Keratinocyte (primary cell): Measurements from ENCODE around the gene RAB3IL1. TPM values are rescaled to one million over a fixed set of nuclear protein-coding genes. Genes with fewer than 3 reads are reported as not detected.

Experiments
- DNase-seq: peaks from one replicate; pipeline ENCODE4 v3.0.0-alpha.2; 2011; ENCODE audit warnings: low read depth, missing footprints, low spot score
- FAIRE-seq: peaks from 2 replicates; lab custom pipeline; 2011; peaks lifted over from hg19 to GRCh38; lab: Jason Lieb, UNC
- H2AFZ ChIP-seq: 2 replicates; pipeline ENCODE4 v1.6.0; 2012; ENCODE audit warnings: low read length, control low read depth, inconsistent platforms; ENCODE audit not compliant: control insufficient read depth
- H3K27ac ChIP-seq: 2 replicates; pipeline ENCODE4 v1.5.1; 2011; ENCODE audit warnings: low read length; ENCODE audit not compliant: control insufficient read depth, insufficient read depth
- H3K27me3 ChIP-seq: 3 replicates; pipeline ENCODE4 v1.6.0; 2011; ENCODE audit warnings: low read length; ENCODE audit not compliant: control insufficient read depth, insufficient read depth; ENCODE audit errors: extremely low read depth
- H3K36me3 ChIP-seq, 2 experiments: 2 replicates in 1 of 2; 3 replicates in 1 of 2; pipeline ENCODE4 v1.5.1; 2011; ENCODE audit warnings: low read length in 2 of 2, mild to moderate bottlenecking in 1 of 2; ENCODE audit not compliant: control insufficient read depth in 2 of 2, insufficient read depth in 2 of 2; ENCODE audit errors: extremely low read depth in 1 of 2
- H3K4me1 ChIP-seq: 3 replicates; pipeline ENCODE4 v1.5.1; 2011; ENCODE audit warnings: low read length; ENCODE audit not compliant: control insufficient read depth, insufficient read depth; ENCODE audit errors: extremely low read depth
- H3K4me2 ChIP-seq: 3 replicates; pipeline ENCODE4 v1.6.0; 2011; ENCODE audit warnings: low read depth, low read length; ENCODE audit not compliant: control insufficient read depth, insufficient read depth; ENCODE audit errors: extremely low read depth
- H3K4me3 ChIP-seq, 3 experiments: fragments of 200-600 bp in 1 of 3; sonication (generic) in 1 of 3; 2 replicates in 2 of 3; 3 replicates in 1 of 3; pipeline ENCODE4 v1.5.1; 2011 to 2016; ENCODE audit warnings: low read length in 3 of 3, mild to moderate bottlenecking in 3 of 3, control low read depth in 2 of 3, inconsistent platforms in 1 of 3, low read depth in 1 of 3, mixed read lengths in 1 of 3, mixed run types in 1 of 3, moderate library complexity in 1 of 3; ENCODE audit not compliant: control insufficient read depth in 2 of 3, insufficient read depth in 2 of 3; ENCODE audit errors: extremely low read depth in 1 of 3
- H3K79me2 ChIP-seq: 2 replicates; pipeline ENCODE4 v1.6.0; 2012; ENCODE audit warnings: low read length; ENCODE audit not compliant: control insufficient read depth, insufficient read depth
- H3K9ac ChIP-seq: 3 replicates; pipeline ENCODE4 v1.6.0; 2011; ENCODE audit warnings: low read length; ENCODE audit not compliant: control insufficient read depth, insufficient read depth; ENCODE audit errors: extremely low read depth
- H3K9me1 ChIP-seq: 3 replicates; pipeline ENCODE4 v1.6.0; 2011; ENCODE audit warnings: low read length; ENCODE audit not compliant: control insufficient read depth, insufficient read depth; ENCODE audit errors: extremely low read depth
- H3K9me3 ChIP-seq: 2 replicates; pipeline ENCODE4 v1.5.1; 2012; ENCODE audit warnings: low read depth, low read length; ENCODE audit not compliant: control insufficient read depth
- H4K20me1 ChIP-seq: 3 replicates; pipeline ENCODE4 v1.6.0; 2011; ENCODE audit warnings: low read length; ENCODE audit not compliant: control insufficient read depth, insufficient read depth; ENCODE audit errors: extremely low read depth
- EZH2 ChIP-seq: IDR thresholded peaks from one replicate; pipeline ENCODE4 v1.6.1; 2012; ENCODE audit warnings: inconsistent platforms, mild to moderate bottlenecking, low read length, moderate library complexity
- dilution Hi-C: fragments of 300-500 bp; cut with MboI; formaldehyde crosslinking; loops from one replicate; pipeline ENCODE4 v1.7.0; 2020; ENCODE audit warnings: low sequenced_read_pairs; ENCODE audit not compliant: extremely low pct_ligation_motif_present
- polyA plus RNA-seq, 5 experiments: library from polyadenylated mRNA; depleted of rRNA in 3 of 5; stranded (reverse) in 3 of 5; stranded (forward) in 1 of 5; unstranded in 1 of 5; fragments of >200 nt; gene quantifications; 1 replicate in 1 of 5; 2 replicates in 3 of 5; 3 replicates in 1 of 5; pipeline versions ENCODE4 v1.2.1 to v1.2.3, GENCODE V29; 2011 to 2012; ENCODE audit warnings: missing spikeins in 2 of 5, low read depth in 1 of 5, low replicate concordance in 1 of 5
- TF ChIP-seq, protein P1 (sequence below), 3 experiments: IDR thresholded peaks in 1 of 3; conservative IDR thresholded peaks in 1 of 3; optimal IDR thresholded peaks in 1 of 3; 2 replicates in 2 of 3; 3 replicates in 1 of 3; pipeline versions ENCODE3 to v1.5.1; 2011; ENCODE audit warnings: low read length in 3 of 3, mild to moderate bottlenecking in 3 of 3, moderate library complexity in 2 of 3, control low read depth in 1 of 3, inconsistent platforms in 1 of 3; ENCODE audit not compliant: insufficient read depth in 2 of 3; ENCODE audit errors: extremely low read depth in 1 of 3

The RAB3IL1 gene
- polyA plus RNA-seq, 1 donor (not counting 4 experiments of a cell fraction or from before 2014, with no cell fraction given): 0.31 TPM

DNA sequence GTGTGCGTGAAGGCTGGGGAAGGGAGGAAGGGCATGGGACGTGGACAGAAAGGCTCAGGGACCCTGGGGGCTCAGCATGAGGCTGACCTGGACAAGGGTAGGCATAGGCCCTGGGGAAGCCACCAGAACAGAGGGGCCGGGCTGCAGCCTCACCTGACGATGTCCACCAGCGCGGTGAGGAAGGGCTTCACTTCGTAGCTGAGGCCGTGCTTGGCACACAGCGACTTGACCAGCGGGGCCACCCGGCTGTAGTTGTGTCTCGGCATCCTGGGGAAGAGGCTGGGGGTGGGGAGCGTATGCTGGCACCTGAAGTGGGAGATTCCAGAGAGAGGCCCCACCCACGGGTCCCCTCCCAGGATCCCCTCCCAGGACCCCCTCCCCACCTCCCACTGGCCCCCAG is 41.7 kb downstream of the RAB3IL1 start:
- Histone ChIP-seq H3K4me3 (no peak overlapping the region), H3K27ac (no peak overlapping the region), H3K9ac (no peak overlapping the region), H3K9me1 (no peaks in the 10 kb centered on the region), H3K36me3 (peaks cover 0 to 8% of the 10 kb centered on the region in 2 experiments), H4K20me1 (peaks cover 2% of the 10 kb centered on the region), H2AFZ (no peak overlapping the region), H3K4me2 (no peak overlapping the region), H3K4me1 (no peaks in the 10 kb centered on the region), H3K27me3 (peaks cover 11% of the 10 kb centered on the region), H3K79me2 (no peaks in the 10 kb centered on the region), H3K9me3 (no peaks in the 10 kb centered on the region)
- dilution Hi-C loops: no loop called here
- DNase-seq (no peak), FAIRE-seq (no peak)
- TF ChIP-seq EZH2: no peak
- TF ChIP-seq, protein P1, sequence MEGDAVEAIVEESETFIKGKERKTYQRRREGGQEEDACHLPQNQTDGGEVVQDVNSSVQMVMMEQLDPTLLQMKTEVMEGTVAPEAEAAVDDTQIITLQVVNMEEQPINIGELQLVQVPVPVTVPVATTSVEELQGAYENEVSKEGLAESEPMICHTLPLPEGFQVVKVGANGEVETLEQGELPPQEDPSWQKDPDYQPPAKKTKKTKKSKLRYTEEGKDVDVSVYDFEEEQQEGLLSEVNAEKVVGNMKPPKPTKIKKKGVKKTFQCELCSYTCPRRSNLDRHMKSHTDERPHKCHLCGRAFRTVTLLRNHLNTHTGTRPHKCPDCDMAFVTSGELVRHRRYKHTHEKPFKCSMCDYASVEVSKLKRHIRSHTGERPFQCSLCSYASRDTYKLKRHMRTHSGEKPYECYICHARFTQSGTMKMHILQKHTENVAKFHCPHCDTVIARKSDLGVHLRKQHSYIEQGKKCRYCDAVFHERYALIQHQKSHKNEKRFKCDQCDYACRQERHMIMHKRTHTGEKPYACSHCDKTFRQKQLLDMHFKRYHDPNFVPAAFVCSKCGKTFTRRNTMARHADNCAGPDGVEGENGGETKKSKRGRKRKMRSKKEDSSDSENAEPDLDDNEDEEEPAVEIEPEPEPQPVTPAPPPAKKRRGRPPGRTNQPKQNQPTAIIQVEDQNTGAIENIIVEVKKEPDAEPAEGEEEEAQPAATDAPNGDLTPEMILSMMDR (optimal IDR thresholded peaks at IDR 0.05 in 1 of 3, IDR thresholded peaks at IDR 0.05 in 1 of 3, conservative IDR thresholded peaks at IDR 0.05 in 1 of 3; ENCODE audit: extremely low read depth in 1 of 3, insufficient read depth in 2 of 3, low read length in 3 of 3): no peak

- Histone ChIP-seq H3K9ac (no peak overlapping the region), H3K36me3 (peaks cover 0 to 8% of the 10 kb centered on the region in 2 experiments), H3K9me3 (no peaks in the 10 kb centered on the region), H2AFZ (no peak overlapping the region), H4K20me1 (peaks cover 2% of the 10 kb centered on the region), H3K79me2 (no peaks in the 10 kb centered on the region), H3K4me1 (no peaks in the 10 kb centered on the region), H3K4me3 (no peak overlapping the region), H3K27me3 (peaks cover 11% of the 10 kb centered on the region), H3K9me1 (no peaks in the 10 kb centered on the region), H3K27ac (no peak overlapping the region), H3K4me2 (no peak overlapping the region)
- FAIRE-seq (no peak), DNase-seq (no peak)
- dilution Hi-C loops: no loop called here
- TF ChIP-seq EZH2: no peak
- TF ChIP-seq, protein P1 (optimal IDR thresholded peaks at IDR 0.05 in 1 of 3, IDR thresholded peaks at IDR 0.05 in 1 of 3, conservative IDR thresholded peaks at IDR 0.05 in 1 of 3; ENCODE audit: extremely low read depth in 1 of 3, insufficient read depth in 2 of 3, low read length in 3 of 3): no peak
Observed at GRCh38 chr11:61874853-61875252, 42.5 kb downstream of the RAB3IL1 start.
